Gastroesophageal sphincter (tissue), 4 donors: ENCODE measurements around the gene HSCB. TPM values are rescaled to one million over a fixed set of nuclear protein-coding genes. Genes with fewer than 3 reads are reported as not detected.

Experiments used
- ATAC-seq: fragments of 150-250 bp; one replicate; pipeline ENCODE4 v1.9.1; 2016; ENCODE audit warnings: mild to moderate bottlenecking, moderate library complexity
- H3K27ac ChIP-seq, 4 donors: fragments of 200-600 bp; sonication (generic) in 3 of 4; 1 replicate in 3 of 4; 2 replicates in 1 of 4; pipeline ENCODE4 v1.5.1; 2016 to 2019
- H3K27me3 ChIP-seq: fragments of 200-600 bp; sonication (generic); one replicate; pipeline ENCODE4 v1.5.1; 2019
- H3K36me3 ChIP-seq, 2 donors: fragments of 200-600 bp; sonication (generic); one replicate each; pipeline ENCODE4 v1.5.1; 2019; ENCODE audit warnings: control low read depth in 1 of 2
- H3K4me1 ChIP-seq, 3 donors: fragments of 200-600 bp; sonication (generic); 1 replicate in 2 of 3; 2 replicates in 1 of 3; pipeline ENCODE4 v1.5.1; 2016 to 2019; ENCODE audit warnings: control low read depth in 2 of 3
- H3K4me3 ChIP-seq, 2 donors: fragments of 200-600 bp; sonication (generic); one replicate each; pipeline ENCODE4 v1.5.1; 2019; ENCODE audit warnings: mild to moderate bottlenecking in 1 of 2, moderate library complexity in 1 of 2
- H3K9me3 ChIP-seq, 3 donors: fragments of 200-600 bp; sonication (generic); one replicate each; pipeline ENCODE4 v1.5.1; 2017 to 2019; ENCODE audit warnings: control low read depth in 2 of 3
- CTCF ChIP-seq, 4 experiments: fragments of 200-600 bp in 2 of 4; fragments of 450-650 bp in 2 of 4; sonication (generic) in 1 of 4; IDR thresholded peaks; one replicate each; pipeline ENCODE4 v1.5.1; 2017 to 2019; ENCODE audit warnings: antibody characterized with exemption in 4 of 4, mild to moderate bottlenecking in 2 of 4, moderate library complexity in 2 of 4
- EP300 ChIP-seq: sonication (generic); formaldehyde crosslinking; IDR thresholded peaks from one replicate; pipeline ENCODE4 v1.6.1; 2017; ENCODE audit warnings: antibody characterized with exemption, mild to moderate bottlenecking
- POLR2A ChIP-seq, 2 donors: fragments of 450-650 bp; IDR thresholded peaks; one replicate each; pipeline ENCODE4 v1.6.1; 2017; ENCODE audit warnings: antibody characterized with exemption in 2 of 2, mild to moderate bottlenecking in 2 of 2, moderate library complexity in 1 of 2
- POLR2AphosphoS5 ChIP-seq: sonication (generic); formaldehyde crosslinking; IDR thresholded peaks from one replicate; pipeline ENCODE4 v1.6.1; 2017; ENCODE audit warnings: antibody characterized with exemption
- WGBS, 2 donors: methylation state at CpG; one replicate each; pipeline ENCODE4 v1.1.5; 2018; ENCODE audit warnings: low coverage in 1 of 2; 5-methylcytosine and 5-hydroxymethylcytosine counted together
- total RNA-seq, 4 donors: library from RNA; depleted of rRNA; stranded (reverse); fragments of >200 nt; gene quantifications; one replicate each; pipeline ENCODE4 v1.1.0, GENCODE V29; 2016

HSCB gene
- total RNA-seq, 4 donors from 2014 or later: 14.0 to 17.1 (median 15.0) TPM

GRCh38 chr22:28795932-28796856, 54.4 kb downstream of the HSCB start:
- Histone ChIP-seq H3K4me3 (no peak overlapping the region), H3K27me3 (no peaks in the 10 kb centered on the region), H3K4me1 (peaks cover 0 to 50% (median 10%) of the 10 kb centered on the region in 3 donors), H3K27ac (peak overlapping the region in 1 of 4 donors; percentile 10), H3K36me3 (peaks cover 0 to 59% of the 10 kb centered on the region in 2 donors), H3K9me3 (no peaks in the 10 kb centered on the region)
- 80 to 82% methylated on average over 1 to 4 of the region's 5 CpGs for WGBS, 2 donors
- no peak for TF ChIP-seq POLR2A (IDR thresholded peaks at IDR 0.05)
- TF ChIP-seq CTCF (IDR thresholded peaks at IDR 0.05): no peak
- no peak for TF ChIP-seq POLR2AphosphoS5
- no peak for TF ChIP-seq EP300
- no peak for ATAC-seq

- peak overlapping the region; percentile 97 to 100 (median 98) for H3K27ac ChIP-seq
- peak overlapping the region; percentile 82 to 91 for H3K4me3 ChIP-seq
- H3K4me1 ChIP-seq: peaks cover 0 to 69% (median 21%) of the 10 kb centered on the region in 3 donors
- no peaks in the 10 kb centered on the region for H3K9me3 ChIP-seq
- H3K36me3 ChIP-seq: peaks cover 0 to 40% of the 10 kb centered on the region in 2 donors
- peak; percentile 31 to 53 for TF ChIP-seq POLR2A (IDR thresholded peaks at IDR 0.05)
- TF ChIP-seq POLR2AphosphoS5: peak; percentile 86
- TF ChIP-seq EP300: no peak
- 0 to 4% methylated on average over 6 to 7 of the region's 7 CpGs for WGBS, 2 donors
- H3K27me3 ChIP-seq: no peaks in the 10 kb centered on the region
- ATAC-seq: peak; percentile 83
These were observed 57.2 kb downstream of the HSCB start for GRCh38 chr22:28798810-28799605.

- Histone ChIP-seq H3K4me1 (peaks cover 0 to 67% (median 21%) of the 10 kb centered on the region in 3 donors), H3K9me3 (no peaks in the 10 kb centered on the region), H3K4me3 (peak overlapping the region; percentile 82 to 91), H3K27me3 (no peaks in the 10 kb centered on the region), H3K36me3 (peaks cover 0 to 33% of the 10 kb centered on the region in 2 donors), H3K27ac (peak overlapping the region; percentile 97 to 100 (median 98))
- WGBS, 2 donors: 0% methylated on average over 3 to 14 of the region's 31 CpGs
- ATAC-seq: peak; percentile 76
- TF ChIP-seq CTCF (IDR thresholded peaks at IDR 0.05) (no peak), EP300 (no peak), POLR2A (IDR thresholded peaks at IDR 0.05) (no peak), POLR2AphosphoS5 (no peak)
These were observed 57.9 kb downstream of the HSCB start for GRCh38 chr22:28799606-28800307.

GRCh38 chr22:28800308-28801041, 58.6 kb downstream of the HSCB start, which contains the start of gene XBP1:
TSS of gene XBP1 (minus strand) at chr22:28800569.
- 0% methylated on average over 19 of the region's 78 CpGs; no CpG with 5 or more reads in 1 of the 2 donors for WGBS, 2 donors
- TF ChIP-seq POLR2A (IDR thresholded peaks at IDR 0.05) (peak; percentile 99 to 100), EP300 (peak; percentile 10), CTCF (IDR thresholded peaks at IDR 0.05) (no peak), POLR2AphosphoS5 (peak; percentile 98)
- H3K27me3 ChIP-seq: no peaks in the 10 kb centered on the region
- peaks cover 0 to 26% of the 10 kb centered on the region in 2 donors for H3K36me3 ChIP-seq
- H3K27ac ChIP-seq: peak within 1 kb of the TSS; percentile 97 to 100 (median 98)
- H3K4me1 ChIP-seq: peaks cover 0 to 62% (median 16%) of the 10 kb centered on the region in 3 donors
- no peaks in the 10 kb centered on the region for H3K9me3 ChIP-seq
- H3K4me3 ChIP-seq: peak within 1 kb of the TSS; percentile 82 to 91
- peak; percentile 96 for ATAC-seq
